A549 (cell line): ENCODE data around the gene RFPL1.
"Not testable (repeated sequence)": the region's sequence is repeated elsewhere in the genome, so short reads cannot be mapped to it uniquely, and the experiment has no call there.

Experiments used
- CHD2 ChIP-seq: fragments of 150-350 bp; IDR thresholded peaks from 2 replicates; pipeline ENCODE4 v1.6.1; 2014; ENCODE audit warnings: low read length; ENCODE audit not compliant: partially characterized antibody
- CHD4 ChIP-seq: fragments of 200-600 bp; sonication (generic); IDR thresholded peaks from 2 replicates; pipeline ENCODE4 v1.6.1; 2016; ENCODE audit warnings: antibody characterized with exemption, mild to moderate bottlenecking, borderline replicate concordance
- CTCF ChIP-seq: fragments of >200 bp; sonication (Bioruptor Twin); formaldehyde crosslinking; IDR thresholded peaks from 3 replicates; pipeline ENCODE4 v1.5.1; 2016
- HEYL ChIP-seq: fragments of 250-450 bp; sonication (Bioruptor Pico); IDR thresholded peaks from 2 replicates; pipeline ENCODE4 v1.8.0; 2021; ENCODE audit warnings: mild to moderate bottlenecking, moderate library complexity
- JUN ChIP-seq, 2 experiments: fragments of >200 bp; sonication (Bioruptor Twin); formaldehyde crosslinking; IDR thresholded peaks; 2 replicates in 1 of 2; 3 replicates in 1 of 2; pipeline ENCODE4 v1.6.1; 2016 to 2017
- MAX ChIP-seq: IDR thresholded peaks from 2 replicates; pipeline ENCODE4 v1.6.1; 2012
- MYC ChIP-seq: IDR thresholded peaks from 2 replicates; pipeline ENCODE4 v1.6.1; 2012; ENCODE audit warnings: mild to moderate bottlenecking, inconsistent platforms, low read length, improper control_type of control experiment, borderline replicate concordance
- POLR2A ChIP-seq: IDR thresholded peaks from 2 replicates; pipeline ENCODE4 v1.6.1; 2012; ENCODE audit warnings: mild to moderate bottlenecking, low read length
- RAD21 ChIP-seq, 2 experiments: fragments of >200 bp in 1 of 2; sonication (Bioruptor Twin) in 1 of 2; formaldehyde crosslinking in 1 of 2; IDR thresholded peaks in 1 of 2; conservative IDR thresholded peaks in 1 of 2; 2 replicates in 1 of 2; 3 replicates in 1 of 2; pipeline ENCODE4 v1.6.1; 2012 to 2018; ENCODE audit warnings: inconsistent platforms in 1 of 2
- RFX5 ChIP-seq: fragments of 450-650 bp; IDR thresholded peaks from 2 replicates; pipeline ENCODE4 v1.7.1; 2014; ENCODE audit warnings: antibody characterized with exemption, mild to moderate bottlenecking, moderate library complexity
- SMC3 ChIP-seq: fragments of >200 bp; sonication (Bioruptor Twin); formaldehyde crosslinking; IDR thresholded peaks from 3 replicates; pipeline ENCODE4 v1.6.1; 2018; ENCODE audit warnings: inconsistent platforms

- TF ChIP-seq JUN (IDR thresholded peaks at IDR 0.05); SMC3; CTCF; MYC; POLR2A; MAX; CHD2; HEYL (CRISPR knock-in tag); RAD21 (conservative IDR thresholded peaks at IDR 0.05 in 1 of 2, IDR thresholded peaks at IDR 0.05 in 1 of 2); RFX5; CHD4: not testable (repeated sequence)
Observed at GRCh38 chr22:29489127-29489780, 50.9 kb downstream of the RFPL1 start.
